ENCODE measurements around the gene PPP1R12B. TPM values are rescaled to one million over a fixed set of nuclear protein-coding genes. Genes with fewer than 3 reads are reported as not detected.
"Not testable (repeated sequence)": the region's sequence is repeated elsewhere in the genome, so short reads cannot be mapped to it uniquely, and the experiment has no call there.

Gene PPP1R12B
- total RNA-seq, 1 donor from 2014 or later = 18.5 TPM

GRCh38 chr1:202632241-202632640, 283.7 kb downstream of the PPP1R12B start:
- no peaks in the 10 kb centered on the region for H3K36me3 Mint-ChIP-seq (ENCODE audit: low read depth)
- H3K27me3 Mint-ChIP-seq (ENCODE audit: low read depth) = peaks cover 11% of the 10 kb centered on the region
- no peaks in the 10 kb centered on the region for H3K9me3 Mint-ChIP-seq
- H3K4me3 Mint-ChIP-seq = no peak overlapping the region
- no peak overlapping the region for H3K27ac Mint-ChIP-seq (ENCODE audit: unreplicated experiment)
- no peak for DNase-seq (ENCODE audit: low read depth, low spot score)
- TF ChIP-seq CTCF (conservative IDR thresholded peaks at IDR 0.05) = no peak
- no peaks in the 10 kb centered on the region for H3K4me1 Mint-ChIP-seq

- H3K27ac Mint-ChIP-seq (ENCODE audit: unreplicated experiment); H3K9me3 Mint-ChIP-seq; DNase-seq (ENCODE audit: low read depth, low spot score); H3K36me3 Mint-ChIP-seq (ENCODE audit: low read depth); H3K4me3 Mint-ChIP-seq: not testable (repeated sequence)
- Mint-ChIP-seq H3K4me1 (peaks cover 34% of the 10 kb centered on the region), H3K27me3 (ENCODE audit: low read depth) (peaks cover 20% of the 10 kb centered on the region)
Measured at GRCh38 chr1:202636171-202636570, 287.7 kb downstream of the PPP1R12B start.

GRCh38 chr1:202637321-202638018, 289.0 kb downstream of the PPP1R12B start:
- H3K9me3 Mint-ChIP-seq; H3K4me3 Mint-ChIP-seq; DNase-seq (ENCODE audit: low read depth, low spot score); H3K36me3 Mint-ChIP-seq (ENCODE audit: low read depth): not testable (repeated sequence)
- H3K4me1 Mint-ChIP-seq = peaks cover 40% of the 10 kb centered on the region
- peak overlapping the region; percentile 77 for H3K27ac Mint-ChIP-seq (ENCODE audit: unreplicated experiment)
- peaks cover 33% of the 10 kb centered on the region for H3K27me3 Mint-ChIP-seq (ENCODE audit: low read depth)

GRCh38 chr1:202638019-202638700, 289.7 kb downstream of the PPP1R12B start:
- no peaks in the 10 kb centered on the region for H3K9me3 Mint-ChIP-seq
- H3K27me3 Mint-ChIP-seq (ENCODE audit: low read depth) = peaks cover 36% of the 10 kb centered on the region
- H3K4me3 Mint-ChIP-seq = peak overlapping the region; percentile 22

GRCh38 chr1:202638701-202639305, 290.3 kb downstream of the PPP1R12B start:
- DNase-seq (ENCODE audit: low read depth, low spot score); H3K9me3 Mint-ChIP-seq; H3K27ac Mint-ChIP-seq (ENCODE audit: unreplicated experiment); H3K36me3 Mint-ChIP-seq (ENCODE audit: low read depth): not testable (repeated sequence)
- Mint-ChIP-seq H3K4me1 (peaks cover 40% of the 10 kb centered on the region), H3K4me3 (peak overlapping the region; percentile 22), H3K27me3 (ENCODE audit: low read depth) (peaks cover 42% of the 10 kb centered on the region)

More at GRCh38 chr1:202638019-202638700, 289.7 kb downstream of the PPP1R12B start:
- peaks cover 40% of the 10 kb centered on the region for H3K4me1 Mint-ChIP-seq
- TF ChIP-seq CTCF (conservative IDR thresholded peaks at IDR 0.05) = no peak
- DNase-seq (ENCODE audit: low read depth, low spot score) = no peak
- no peak overlapping the region for H3K27ac Mint-ChIP-seq (ENCODE audit: unreplicated experiment)
- no peaks in the 10 kb centered on the region for H3K36me3 Mint-ChIP-seq (ENCODE audit: low read depth)

- Mint-ChIP-seq H3K9me3 (no peaks in the 10 kb centered on the region), H3K4me3 (peak overlapping the region; percentile 29), H3K27me3 (ENCODE audit: low read depth) (peaks cover 49% of the 10 kb centered on the region), H3K4me1 (peaks cover 42% of the 10 kb centered on the region), H3K36me3 (ENCODE audit: low read depth) (no peaks in the 10 kb centered on the region), H3K27ac (ENCODE audit: unreplicated experiment) (peak overlapping the region; percentile 6)
- DNase-seq (ENCODE audit: low read depth, low spot score) = no peak
- no peak for TF ChIP-seq CTCF (conservative IDR thresholded peaks at IDR 0.05)
Measured at GRCh38 chr1:202639500-202639899, 291.0 kb downstream of the PPP1R12B start.

- no peak for TF ChIP-seq CTCF (conservative IDR thresholded peaks at IDR 0.05)
- Mint-ChIP-seq H3K4me3 (no peak overlapping the region), H3K27me3 (ENCODE audit: low read depth) (peaks cover 76% of the 10 kb centered on the region), H3K27ac (ENCODE audit: unreplicated experiment) (no peak overlapping the region), H3K9me3 (no peaks in the 10 kb centered on the region), H3K36me3 (ENCODE audit: low read depth) (no peaks in the 10 kb centered on the region), H3K4me1 (peaks cover 47% of the 10 kb centered on the region)
- no peak for DNase-seq (ENCODE audit: low read depth, low spot score)
Measured at GRCh38 chr1:202642212-202642611, 293.7 kb downstream of the PPP1R12B start.
